Neural cell (in vitro differentiated cells): ENCODE results near the gene CDK8. TPM values are rescaled to one million over a fixed set of nuclear protein-coding genes. Genes with fewer than 3 reads are reported as not detected.

Source experiments
- H2AFZ ChIP-seq: fragments of 200-600, 300-800 bp; sonication (generic), shearing (Covaris generic); 2 replicates; pipeline ENCODE4 v1.6.0; 2014; ENCODE audit warnings: low read depth, mild to moderate bottlenecking, antibody characterized with exemption, low read length, moderate library complexity
- H3F3A ChIP-seq: fragments of 200-600 bp; shearing (Covaris generic); 2 replicates; pipeline ENCODE4 v1.6.1; 2016; ENCODE audit warnings: mild to moderate bottlenecking, moderate library complexity, mixed read lengths, antibody characterized with exemption, low read length; ENCODE audit not compliant: insufficient read depth, poor library complexity, severe bottlenecking
- H3K27ac ChIP-seq: fragments of 200-600, 300-800 bp; sonication (generic), shearing (Covaris generic); 2 replicates; pipeline ENCODE4 v1.5.1; 2014; ENCODE audit warnings: mild to moderate bottlenecking, low read length, moderate library complexity
- H3K27me3 ChIP-seq: fragments of 300-800, 200-600 bp; sonication (generic), shearing (Covaris generic); 2 replicates; pipeline ENCODE4 v1.6.0; 2014; ENCODE audit warnings: mild to moderate bottlenecking, low read depth, low read length, moderate library complexity; ENCODE audit not compliant: insufficient read depth
- H3K36me3 ChIP-seq: fragments of 300-800, 200-600 bp; sonication (generic), shearing (Covaris generic); 2 replicates; pipeline ENCODE4 v1.5.1; 2014; ENCODE audit warnings: mild to moderate bottlenecking, antibody characterized with exemption, low read length, moderate library complexity; ENCODE audit not compliant: insufficient read depth
- H3K4me2 ChIP-seq: fragments of 300-800, 200-600 bp; sonication (generic), shearing (Covaris generic); 2 replicates; pipeline ENCODE4 v1.6.0; 2014; ENCODE audit warnings: mild to moderate bottlenecking, low read length
- H3K4me3 ChIP-seq: fragments of 300-800, 200-600 bp; sonication (generic), shearing (Covaris generic); 2 replicates; pipeline ENCODE4 v1.5.1; 2014; ENCODE audit warnings: mild to moderate bottlenecking, low read length, moderate library complexity
- H3K79me2 ChIP-seq: fragments of 200-600 bp; shearing (Covaris generic); replicated peaks from 2 replicates; pipeline ENCODE4 v1.6.0; 2014; ENCODE audit warnings: mild to moderate bottlenecking, low read length, moderate library complexity; ENCODE audit not compliant: insufficient read depth
- H3K9ac ChIP-seq: fragments of 300-800, 200-600 bp; sonication (generic), shearing (Covaris generic); 2 replicates; pipeline ENCODE4 v1.6.1; 2016; ENCODE audit warnings: mild to moderate bottlenecking, low read length, mixed read lengths
- H3K9me2 ChIP-seq: fragments of 200-600 bp; shearing (Covaris generic); 2 replicates; pipeline ENCODE4 v1.6.1; 2016; ENCODE audit warnings: mild to moderate bottlenecking, low read length, mixed read lengths; ENCODE audit not compliant: insufficient read depth
- H3K9me3 ChIP-seq: fragments of 200-600, 300-800 bp; sonication (generic), shearing (Covaris generic); 2 replicates; pipeline ENCODE4 v1.6.1; 2016; ENCODE audit warnings: mild to moderate bottlenecking, mixed run types, low read length, moderate library complexity, mixed read lengths
- H4K20me1 ChIP-seq: fragments of 200-600 bp; shearing (Covaris generic); 2 replicates; pipeline ENCODE4 v1.6.1; 2016; ENCODE audit warnings: mild to moderate bottlenecking, mixed run types; ENCODE audit not compliant: insufficient read depth
- CTCF ChIP-seq: fragments of 450-650 bp; IDR thresholded peaks from 2 replicates; pipeline ENCODE4 v1.5.1; 2014; ENCODE audit warnings: antibody characterized with exemption, mild to moderate bottlenecking, moderate library complexity; ENCODE audit not compliant: poor library complexity, severe bottlenecking
- EP300 ChIP-seq: fragments of 450-650 bp; conservative IDR thresholded peaks from 2 replicates; pipeline ENCODE4 v1.6.1; 2014; ENCODE audit warnings: antibody characterized with exemption, mild to moderate bottlenecking, moderate library complexity; ENCODE audit not compliant: poor library complexity, severe bottlenecking
- EZH2 ChIP-seq: fragments of 200-600, 300-800 bp; shearing (Covaris generic), sonication (generic); IDR thresholded peaks from 2 replicates; pipeline ENCODE4 v1.6.1; 2014; ENCODE audit warnings: antibody characterized with exemption, low read length, borderline replicate concordance, mild to moderate bottlenecking; ENCODE audit not compliant: insufficient read depth, poor library complexity, severe bottlenecking
- MXI1 ChIP-seq: fragments of 450-650 bp; conservative IDR thresholded peaks from 2 replicates; pipeline ENCODE4 v1.6.1; 2014; ENCODE audit warnings: antibody characterized with exemption, mild to moderate bottlenecking; ENCODE audit not compliant: poor library complexity, severe bottlenecking
- POLR2AphosphoS5 ChIP-seq: IDR thresholded peaks from 2 replicates; pipeline ENCODE4 v1.6.1; 2012
- RAD21 ChIP-seq: fragments of 450-650 bp; conservative IDR thresholded peaks from 2 replicates; pipeline ENCODE4 v1.6.1; 2014; ENCODE audit warnings: antibody characterized with exemption, mild to moderate bottlenecking, moderate library complexity
- REST ChIP-seq: IDR thresholded peaks from 2 replicates; pipeline ENCODE4 v1.6.1; 2012; ENCODE audit warnings: borderline replicate concordance
- SMC3 ChIP-seq: fragments of 450-650 bp; conservative IDR thresholded peaks from 2 replicates; pipeline ENCODE4 v1.6.1; 2014; ENCODE audit warnings: antibody characterized with exemption, mild to moderate bottlenecking, moderate library complexity; ENCODE audit not compliant: poor library complexity
- TAF1 ChIP-seq: IDR thresholded peaks from 2 replicates; pipeline ENCODE4 v1.6.1; 2012; ENCODE audit warnings: low read depth
- polyA plus RNA-seq: library from polyadenylated mRNA; depleted of rRNA; stranded (reverse); fragments of >200 nt; gene quantifications from 2 replicates; pipeline ENCODE4 v1.2.3, GENCODE V29; 2014

The CDK8 gene
- polyA plus RNA-seq, 1 donor from 2014 or later, result 58.9 TPM

- TF ChIP-seq RAD21, result no peak
These were observed 95.0 kb downstream of the CDK8 start (continued) for GRCh38 chr13:26348966-26349365.

- no peaks in the 10 kb centered on the region for H3K79me2 ChIP-seq
- H2AFZ ChIP-seq, result no peak overlapping the region
- TF ChIP-seq POLR2AphosphoS5, result no peak
- TF ChIP-seq MXI1, result no peak
- TF ChIP-seq TAF1, result no peak
- no peak for TF ChIP-seq CTCF
- no peak for TF ChIP-seq EZH2
- no peak for TF ChIP-seq SMC3
- TF ChIP-seq REST, result no peak
- TF ChIP-seq RAD21, result no peak
- TF ChIP-seq EP300, result no peak
- H3K27ac ChIP-seq, result no peak overlapping the region
- no peaks in the 10 kb centered on the region for H3K9me2 ChIP-seq
- no peaks in the 10 kb centered on the region for H4K20me1 ChIP-seq
- H3F3A ChIP-seq, result no peaks in the 10 kb centered on the region
- H3K4me3 ChIP-seq, result no peak overlapping the region
- H3K4me2 ChIP-seq, result no peak overlapping the region
- H3K27me3 ChIP-seq, result no peaks in the 10 kb centered on the region
- no peaks in the 10 kb centered on the region for H3K36me3 ChIP-seq
- no peak overlapping the region for H3K9ac ChIP-seq
- H3K9me3 ChIP-seq, result no peaks in the 10 kb centered on the region
These were observed 108.3 kb downstream of the CDK8 start for GRCh38 chr13:26362261-26362660.

- Histone ChIP-seq H3K9me2 (no peaks in the 10 kb centered on the region), H3K27me3 (no peaks in the 10 kb centered on the region), H3K9ac (no peak overlapping the region), H3K4me2 (no peak overlapping the region), H3K27ac (no peak overlapping the region), H4K20me1 (no peaks in the 10 kb centered on the region), H3K9me3 (no peaks in the 10 kb centered on the region), H3K4me3 (no peak overlapping the region), H3K36me3 (no peaks in the 10 kb centered on the region), H3K79me2 (no peaks in the 10 kb centered on the region), H2AFZ (no peak overlapping the region), H3F3A (no peaks in the 10 kb centered on the region)
- TF ChIP-seq EZH2, result no peak
These were observed 116.6 kb downstream of the CDK8 start for GRCh38 chr13:26370553-26370952.
